ENCODE data around the gene UBE2L3. TPM values are rescaled to one million over a fixed set of nuclear protein-coding genes. Genes with fewer than 3 reads are reported as not detected.
"Not testable (repeated sequence)": the region's sequence is repeated elsewhere in the genome, so short reads cannot be mapped to it uniquely, and the experiment has no call there.

Gene UBE2L3
- total and polyA plus RNA-seq, 2 experiments from 2014 or later, result 56.3 to 118 TPM

GRCh38 chr22:21640810-21641209, 73.3 kb downstream of the UBE2L3 start:
- Histone ChIP-seq H3K27ac (no peak overlapping the region), H3K4me3 (no peak overlapping the region)

GRCh38 chr22:21641417-21641788, 73.9 kb downstream of the UBE2L3 start:
- no peaks in the 10 kb centered on the region for H3K27me3 ChIP-seq
- no peaks in the 10 kb centered on the region for H3K4me1 ChIP-seq (ENCODE audit: low read depth)
- peak; percentile 62 for TF ChIP-seq CTCF (IDR thresholded peaks at IDR 0.05; ENCODE audit: low read depth, low read length)
- DNase-seq (ENCODE audit: low read depth in 1 of 2, low spot score in 1 of 2), result peak; percentile 64 to 68
- H3K4me3 ChIP-seq, result peak overlapping the region; percentile 55
- H3K36me3 ChIP-seq, result no peaks in the 10 kb centered on the region
- H3K27ac ChIP-seq, result peak overlapping the region; percentile 90
- no peaks in the 10 kb centered on the region for H3K9me3 ChIP-seq (ENCODE audit: low read depth)

More at GRCh38 chr22:21640810-21641209, 73.3 kb downstream of the UBE2L3 start:
- Histone ChIP-seq H3K9me3 (ENCODE audit: low read depth) (no peaks in the 10 kb centered on the region), H3K27me3 (no peaks in the 10 kb centered on the region), H3K4me1 (ENCODE audit: low read depth) (no peaks in the 10 kb centered on the region), H3K36me3 (no peaks in the 10 kb centered on the region)
- no peak for TF ChIP-seq CTCF (IDR thresholded peaks at IDR 0.05; ENCODE audit: low read depth, low read length)
- DNase-seq (ENCODE audit: low read depth in 1 of 2, low spot score in 1 of 2), result no peak

- DNase-seq (ENCODE audit: low read depth in 1 of 2, low spot score in 1 of 2), result peak; percentile 99
- H3K9me3 ChIP-seq (ENCODE audit: low read depth), result no peaks in the 10 kb centered on the region
- H3K36me3 ChIP-seq, result no peaks in the 10 kb centered on the region
- peak within 1 kb of the TSS; percentile 55 for H3K4me3 ChIP-seq
- peak within 1 kb of the TSS; percentile 90 for H3K27ac ChIP-seq
- H3K27me3 ChIP-seq, result no peaks in the 10 kb centered on the region
- H3K4me1 ChIP-seq (ENCODE audit: low read depth), result no peaks in the 10 kb centered on the region
- no peak for TF ChIP-seq CTCF (IDR thresholded peaks at IDR 0.05; ENCODE audit: low read depth, low read length)
These were observed 74.5 kb downstream of the UBE2L3 start, which contains the start of gene SDF2L1 for GRCh38 chr22:21641789-21642583. Gene SDF2L1 (plus strand): TSS chr22:21642302. CDS start chr22:21642337, 35 bp downstream.

GRCh38 chr22:21642584-21643448, 75.3 kb downstream of the UBE2L3 start:
- TF ChIP-seq CTCF (IDR thresholded peaks at IDR 0.05; ENCODE audit: low read depth, low read length), result peak; percentile 60
- Histone ChIP-seq H3K4me1 (ENCODE audit: low read depth) (no peaks in the 10 kb centered on the region), H3K27ac (peak overlapping the region; percentile 90), H3K36me3 (no peaks in the 10 kb centered on the region), H3K9me3 (ENCODE audit: low read depth) (no peaks in the 10 kb centered on the region), H3K4me3 (peak overlapping the region; percentile 55), H3K27me3 (no peaks in the 10 kb centered on the region)
- peak; percentile 44 to 61 for DNase-seq (ENCODE audit: low read depth in 1 of 2, low spot score in 1 of 2)

- Histone ChIP-seq H3K9me3 (ENCODE audit: low read depth) (no peaks in the 10 kb centered on the region), H3K4me1 (ENCODE audit: low read depth) (no peaks in the 10 kb centered on the region), H3K4me3 (no peak overlapping the region), H3K27ac (no peak overlapping the region), H3K27me3 (no peaks in the 10 kb centered on the region), H3K36me3 (no peaks in the 10 kb centered on the region)
- peak; percentile 14 for TF ChIP-seq CTCF (IDR thresholded peaks at IDR 0.05; ENCODE audit: low read depth, low read length)
- DNase-seq (ENCODE audit: low read depth in 1 of 2, low spot score in 1 of 2), result no peak
These were observed 76.2 kb downstream of the UBE2L3 start for GRCh38 chr22:21643533-21644357.

- DNase-seq (ENCODE audit: low read depth in 1 of 2, low spot score in 1 of 2); H3K4me3 ChIP-seq; H3K36me3 ChIP-seq; H3K27me3 ChIP-seq; H3K4me1 ChIP-seq (ENCODE audit: low read depth); H3K9me3 ChIP-seq (ENCODE audit: low read depth); H3K27ac ChIP-seq: not testable (repeated sequence)
These were observed 78.0 kb downstream of the UBE2L3 start for GRCh38 chr22:21645513-21645912.
